CD4-positive, alpha-beta T cell treated with Interleukin-1 beta for 1 hour (primary cell): ENCODE results near the gene ACOT13.
"Not testable (repeated sequence)": the region's sequence is repeated elsewhere in the genome, so short reads cannot be mapped to it uniquely, and the experiment has no call there.

ENCODE experiments used
- DNase-seq, 2 donors: peaks; one replicate each; pipeline ENCODE4 v3.0.0-alpha.2; 2020 to 2022

ACOT13 gene

DNA sequence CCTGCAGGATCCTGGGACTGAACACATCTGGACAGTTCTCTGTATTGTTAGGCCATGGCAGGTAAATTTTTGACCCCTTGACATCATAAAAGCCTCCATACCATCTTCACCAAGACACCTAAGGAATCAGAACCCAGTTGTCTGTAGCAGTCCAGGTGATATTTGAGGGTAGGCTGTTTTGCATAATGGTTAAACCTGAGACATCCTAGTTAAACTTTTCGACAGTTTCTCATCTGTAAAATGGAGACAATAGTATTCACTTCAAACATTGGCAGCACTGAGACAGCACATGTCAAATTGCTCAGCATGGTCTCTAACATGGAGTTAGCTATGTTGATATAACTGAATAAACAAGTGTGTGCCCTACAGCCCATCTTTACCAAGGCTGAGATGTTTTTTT, 27.3 kb downstream of the ACOT13 start:
- DNase-seq: no peak

DNA sequence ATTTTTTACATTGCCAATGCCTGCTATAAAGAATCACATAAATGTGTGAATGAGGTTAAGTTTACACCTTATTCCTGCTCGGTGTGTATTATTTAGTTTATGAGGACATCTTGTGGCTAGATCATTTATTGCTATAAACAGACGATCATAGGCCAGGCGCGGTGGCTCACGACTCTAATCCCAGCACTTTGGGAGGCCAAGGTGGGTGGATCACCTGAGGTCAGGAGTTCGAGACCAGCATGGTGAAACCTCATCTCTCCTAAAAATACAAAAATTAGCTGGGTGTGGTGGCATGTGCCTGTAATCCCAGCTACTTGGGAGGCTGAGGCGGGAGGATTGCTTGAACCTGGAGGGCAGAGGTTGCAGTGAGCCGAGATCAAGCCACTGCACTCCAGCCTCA, 28.8 kb downstream of the ACOT13 start:
- DNase-seq: peak; percentile 34 to 69

DNA sequence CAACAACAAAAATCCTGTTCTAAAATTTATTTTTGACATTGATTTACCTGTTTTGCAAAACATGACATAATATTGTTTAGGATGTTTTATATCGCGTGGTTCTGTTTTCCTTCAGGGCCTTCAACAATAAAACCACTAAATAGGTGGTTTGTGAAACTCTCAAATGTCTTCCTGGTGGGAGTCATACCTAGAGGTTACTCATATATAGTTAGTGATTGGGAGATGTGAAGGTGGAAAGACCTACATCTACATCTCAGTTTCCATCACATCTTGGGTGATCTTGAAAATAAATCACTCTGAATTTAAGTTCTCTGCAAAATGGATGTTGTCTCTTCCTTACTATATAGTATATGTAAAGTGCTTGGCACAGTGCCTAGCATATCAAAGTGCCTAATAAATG, 29.2 kb downstream of the ACOT13 start:
- DNase-seq: no peak

DNA sequence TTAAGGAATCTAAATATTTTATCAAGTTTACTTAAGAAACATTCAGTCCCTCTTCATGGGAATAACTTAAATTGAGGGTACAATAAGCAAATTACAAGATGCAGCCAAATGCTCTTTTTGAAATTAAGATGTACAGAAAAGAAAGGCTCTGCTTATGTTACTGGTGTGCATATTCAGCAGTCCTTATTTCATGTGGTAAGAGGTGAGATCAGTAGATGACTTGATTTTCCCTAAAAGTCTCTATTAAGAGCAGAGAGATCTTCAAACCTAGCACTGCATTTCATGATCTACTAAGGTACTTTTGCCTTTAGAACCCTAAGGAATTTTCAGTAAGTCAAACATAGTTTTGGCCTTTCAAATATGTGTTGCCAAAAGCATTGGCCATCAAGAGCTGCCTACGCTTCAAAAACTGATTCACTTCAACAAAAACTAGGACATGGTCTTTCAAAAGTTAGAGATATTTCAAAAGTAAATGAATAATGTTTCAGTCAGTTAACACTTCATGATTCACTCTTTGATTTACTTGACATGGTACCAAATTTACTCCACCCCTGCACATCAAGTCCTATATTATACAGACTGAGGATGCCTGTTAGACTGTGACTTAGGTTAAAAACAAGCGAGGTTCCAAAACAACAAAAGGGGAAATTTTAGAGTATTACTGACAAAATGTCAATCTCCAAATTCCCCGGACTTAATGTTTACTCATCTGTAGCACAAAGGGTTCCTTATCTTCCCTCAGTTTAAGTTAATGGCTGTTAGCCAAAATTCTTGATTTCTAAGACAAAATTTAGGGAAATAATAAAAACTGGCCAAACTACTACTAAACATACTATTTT, 32.9 kb downstream of the ACOT13 start:
- DNase-seq: no peak

DNA sequence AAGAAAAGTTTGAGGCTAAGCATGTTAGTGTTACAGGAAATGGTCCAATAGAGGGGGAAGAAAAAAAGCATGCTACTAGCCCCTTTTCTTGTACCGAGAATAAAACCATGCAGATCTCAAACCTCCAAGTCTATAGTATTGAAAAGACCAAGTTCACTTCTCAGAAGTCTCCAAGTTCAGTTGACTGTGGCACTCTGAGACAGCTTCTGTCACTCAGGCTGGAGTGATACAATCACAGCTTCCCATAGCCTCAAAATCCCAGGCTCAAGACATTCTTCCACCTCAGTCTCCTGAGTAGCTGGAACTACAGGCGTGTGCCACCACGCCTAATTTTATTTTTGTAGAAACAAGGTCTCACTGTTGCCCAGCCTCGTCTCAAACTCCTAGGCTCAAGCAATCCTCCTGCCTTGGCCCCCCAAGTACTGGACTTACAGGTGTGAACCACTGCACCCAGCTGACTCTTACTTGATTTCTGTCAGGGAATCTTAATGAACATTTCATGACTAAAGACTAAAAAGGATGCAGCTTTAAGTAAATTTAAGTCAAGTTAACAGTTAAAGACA, 35.9 kb downstream of the ACOT13 start:
- DNase-seq: no peak

DNA sequence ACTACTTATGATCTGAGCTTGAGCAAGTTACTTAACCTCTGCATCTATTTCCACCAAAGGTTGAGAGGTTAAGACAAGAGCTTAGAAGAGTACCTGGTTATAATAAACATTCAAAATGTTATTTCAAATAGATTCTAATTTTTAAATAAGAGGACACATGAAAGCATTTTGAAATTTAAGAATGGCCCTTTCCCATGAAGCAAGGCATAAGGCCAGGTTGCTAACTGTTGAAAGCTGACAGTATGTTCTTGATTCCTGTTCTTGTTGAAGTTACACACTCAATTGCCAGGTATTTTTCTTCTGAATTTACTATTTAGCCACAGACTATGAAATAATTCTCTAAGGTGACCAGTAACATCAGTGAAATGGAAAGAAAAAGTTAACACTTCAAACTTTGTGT, 37.6 kb downstream of the ACOT13 start:
- DNase-seq: no peak

DNA sequence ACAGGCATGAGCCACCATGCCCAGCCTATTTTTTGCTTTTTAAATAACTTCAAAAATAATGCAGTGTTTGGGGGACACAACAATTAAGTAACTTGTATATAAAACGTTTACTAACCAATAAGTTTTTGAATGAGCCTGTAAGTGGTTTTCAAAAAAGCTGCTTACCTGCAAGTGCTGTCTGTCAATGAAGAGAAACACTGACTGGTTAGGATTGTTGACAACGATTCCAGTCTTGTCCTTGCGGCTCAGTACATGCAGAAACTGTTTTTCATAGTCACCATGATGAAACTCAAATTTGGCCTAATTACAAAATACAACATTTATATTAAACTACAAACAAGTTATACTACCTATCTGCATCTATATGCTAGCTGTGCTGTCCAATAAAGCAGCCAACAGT, 41.7 kb downstream of the ACOT13 start:
- no peak for DNase-seq

DNA sequence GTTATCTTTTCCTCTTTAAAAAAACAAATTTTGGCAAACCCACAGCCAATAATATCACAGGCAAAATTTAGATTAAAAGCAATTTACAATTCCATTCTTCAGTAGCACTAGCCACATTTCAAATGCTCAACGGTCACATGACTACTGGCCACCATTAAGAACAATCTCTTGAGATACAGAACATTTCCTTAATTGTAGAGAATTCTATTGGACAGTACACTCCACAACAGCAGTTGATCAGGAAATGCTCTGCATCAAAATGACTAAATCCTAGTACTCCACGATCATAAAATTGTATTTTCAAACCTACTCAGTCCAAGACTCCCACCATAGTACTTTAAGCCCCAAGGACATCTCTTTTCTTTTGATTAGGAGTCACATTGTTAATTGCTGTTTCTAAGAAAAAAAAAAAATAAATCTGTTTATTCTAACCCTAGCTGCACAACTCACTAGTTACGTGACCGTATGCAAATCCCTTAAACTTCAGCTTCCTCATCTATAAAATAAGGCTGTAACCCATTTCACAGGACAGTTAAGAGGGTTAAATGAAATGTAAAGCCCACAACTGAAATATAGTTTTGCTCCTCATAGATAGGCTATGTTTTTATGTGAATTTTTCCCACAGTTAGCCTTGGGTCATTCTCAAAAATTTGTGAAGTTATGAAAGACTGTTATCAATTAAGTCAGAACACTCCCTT, 42.3 kb downstream of the ACOT13 start:
- no peak for DNase-seq

DNA sequence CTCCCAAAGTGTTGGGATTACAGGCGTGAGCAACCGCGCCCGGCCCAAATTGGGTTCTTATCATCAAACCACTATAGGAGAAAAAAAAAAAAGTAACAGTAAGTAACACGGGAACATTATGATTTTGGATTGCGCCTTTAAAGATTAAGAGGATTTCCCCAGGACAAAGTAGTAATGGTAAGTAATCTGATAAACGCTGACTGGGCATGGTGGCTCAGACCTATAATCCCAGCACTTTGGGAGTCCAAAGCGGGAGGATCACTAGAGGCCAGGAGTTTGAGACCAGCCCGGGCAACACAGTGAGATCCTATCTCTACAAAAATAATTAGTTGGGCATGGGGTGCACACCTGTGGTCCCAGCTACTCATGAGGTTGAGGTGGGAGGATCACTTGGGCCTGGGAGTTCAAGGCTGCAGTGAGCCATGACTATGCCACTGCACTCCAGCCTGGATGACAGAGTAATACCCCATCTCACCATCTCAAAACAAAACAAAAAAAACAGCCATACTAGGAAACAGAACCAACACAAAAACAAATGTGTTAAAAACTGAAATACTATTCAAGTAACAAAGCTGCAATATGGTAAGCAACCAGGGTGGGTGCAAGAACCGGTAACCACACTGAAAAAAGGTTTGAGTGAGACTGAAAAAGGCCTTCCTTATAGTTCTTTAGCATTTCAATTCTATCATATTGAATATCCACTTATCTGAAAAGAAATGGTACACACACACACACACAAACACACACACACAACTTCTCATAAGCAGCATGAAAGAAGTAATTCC, 43.8 kb downstream of the ACOT13 start:
- no peak for DNase-seq

DNA sequence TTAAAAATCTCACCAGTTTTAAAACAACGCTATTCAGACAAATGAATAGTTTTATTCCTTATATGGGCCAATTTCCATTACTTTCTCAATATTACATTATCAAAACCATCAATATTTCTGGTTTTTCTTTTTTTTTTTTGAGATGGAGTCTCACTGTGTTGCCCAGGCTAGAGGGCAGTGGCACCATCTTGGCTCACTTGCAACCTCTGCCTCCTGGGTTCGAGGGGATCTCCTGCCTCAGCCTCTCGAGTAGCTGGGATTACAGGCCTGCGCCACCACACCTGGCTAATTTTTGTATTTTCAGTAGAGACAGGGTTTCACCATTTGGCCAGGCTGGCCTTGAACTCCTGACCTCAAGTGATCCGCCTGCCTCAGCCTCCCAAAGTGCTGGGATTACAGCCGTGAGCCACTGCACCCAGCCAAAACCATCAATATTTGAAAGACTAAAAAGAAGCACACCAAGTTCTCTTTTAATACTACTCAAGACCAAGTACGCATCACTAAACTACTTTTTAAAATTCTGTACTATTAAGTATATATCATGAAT, 49.8 kb downstream of the ACOT13 start:
- DNase-seq: not testable (repeated sequence)

DNA sequence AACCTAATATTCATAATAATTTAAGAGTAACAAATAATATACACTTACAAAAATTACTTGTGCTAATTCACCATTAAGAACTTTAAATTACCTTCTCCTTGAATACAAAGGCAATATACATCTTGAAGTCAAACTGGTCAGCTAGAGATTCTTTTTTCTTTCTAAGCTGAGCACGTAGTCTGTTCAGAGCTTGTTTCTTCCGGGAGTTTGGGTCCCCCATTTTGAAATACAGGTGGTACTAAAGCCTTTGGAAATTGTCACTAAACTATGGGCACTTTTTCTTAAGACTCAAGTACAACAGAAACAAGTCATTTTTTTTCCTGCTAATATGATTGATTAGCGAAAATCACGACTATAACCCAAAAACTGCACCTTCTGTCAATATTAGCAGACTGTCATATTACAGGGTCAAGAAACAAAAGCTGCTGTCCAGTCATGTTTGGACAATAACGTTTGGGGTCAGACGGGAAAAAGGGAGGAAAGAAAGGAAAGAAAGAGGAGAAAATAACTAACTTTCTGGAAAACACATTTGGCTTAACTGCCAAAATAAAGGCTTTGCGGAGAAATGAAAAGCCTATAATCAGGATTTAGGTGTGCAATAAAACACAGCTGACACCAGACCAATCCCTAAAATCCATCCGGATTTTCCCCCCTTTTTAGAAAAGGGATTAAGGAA, 51.7 kb downstream of the ACOT13 start:
- peak in 1 of 2 donors; percentile 32 for DNase-seq

DNA sequence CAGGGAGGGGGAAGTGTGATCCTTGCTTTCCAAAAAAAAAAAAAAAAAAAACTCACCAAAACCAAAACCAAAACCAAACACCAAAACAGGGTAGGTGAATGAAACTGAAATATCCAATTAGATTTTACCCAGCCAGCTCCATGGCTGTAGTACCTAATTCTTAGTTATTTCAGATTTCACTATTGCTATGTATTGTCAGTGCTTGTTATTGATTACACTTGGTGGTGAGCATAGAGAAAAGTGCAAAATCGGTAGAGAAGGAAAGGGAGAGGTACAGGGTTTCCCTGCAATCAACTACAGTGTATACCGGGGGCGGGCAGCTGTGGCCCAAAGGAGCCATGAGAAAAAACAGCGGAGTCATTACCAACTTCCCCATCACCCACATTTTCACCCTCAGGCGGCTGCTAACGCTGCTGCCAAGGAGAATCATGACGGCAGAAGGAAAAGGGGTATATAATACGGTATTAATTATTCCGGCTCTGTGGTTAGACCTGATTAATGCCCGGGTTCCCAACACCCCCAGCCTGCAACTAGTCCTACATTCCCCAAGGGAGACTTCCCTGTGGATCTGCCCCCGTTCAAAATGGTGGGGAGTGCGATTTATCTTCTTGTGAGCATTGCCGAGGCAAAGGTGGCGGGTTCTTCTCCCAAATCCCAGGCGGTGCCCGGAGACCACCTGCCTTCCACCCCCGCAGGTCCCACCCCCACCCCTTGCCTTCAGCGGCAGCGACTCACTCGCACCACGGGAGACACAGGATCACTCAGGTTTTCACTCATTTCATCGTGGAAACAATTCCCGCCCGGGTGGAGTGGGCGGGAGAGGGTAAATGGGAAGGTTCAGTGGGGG, 52.5 kb downstream of the ACOT13 start, which contains the start of gene C6orf62:
Gene C6orf62 (minus strand): TSS at position 30 of the 847 bp plus-strand sequence. CDS start 486 bp downstream, outside the sequence.
- peak; percentile 44 to 54 for DNase-seq

DNA sequence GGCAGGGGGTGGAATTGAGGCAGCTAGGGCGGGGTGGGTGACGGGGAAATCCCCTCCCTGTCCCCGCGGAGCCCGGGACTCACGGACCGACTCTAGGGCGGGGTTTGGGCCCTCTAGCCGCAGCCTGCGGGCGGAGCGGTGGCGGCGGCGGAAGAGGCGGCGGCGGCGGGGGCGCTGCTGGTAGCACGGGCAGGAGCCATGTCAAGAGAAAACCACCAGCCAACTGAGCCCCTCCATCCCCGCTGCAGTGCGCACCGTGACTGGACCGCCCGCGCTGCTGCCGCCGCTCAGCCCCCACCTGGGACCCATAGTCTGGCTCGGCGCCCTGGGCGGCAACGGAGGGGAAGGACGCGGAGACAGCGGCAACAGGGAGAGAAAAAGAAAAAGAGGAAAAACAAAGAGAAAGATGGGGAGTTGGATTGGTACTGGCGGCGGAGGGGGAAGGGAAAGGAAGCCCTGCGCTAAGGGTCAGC, 53.3 kb downstream of the ACOT13 start:
- DNase-seq: peak; percentile 86 to 87

DNA sequence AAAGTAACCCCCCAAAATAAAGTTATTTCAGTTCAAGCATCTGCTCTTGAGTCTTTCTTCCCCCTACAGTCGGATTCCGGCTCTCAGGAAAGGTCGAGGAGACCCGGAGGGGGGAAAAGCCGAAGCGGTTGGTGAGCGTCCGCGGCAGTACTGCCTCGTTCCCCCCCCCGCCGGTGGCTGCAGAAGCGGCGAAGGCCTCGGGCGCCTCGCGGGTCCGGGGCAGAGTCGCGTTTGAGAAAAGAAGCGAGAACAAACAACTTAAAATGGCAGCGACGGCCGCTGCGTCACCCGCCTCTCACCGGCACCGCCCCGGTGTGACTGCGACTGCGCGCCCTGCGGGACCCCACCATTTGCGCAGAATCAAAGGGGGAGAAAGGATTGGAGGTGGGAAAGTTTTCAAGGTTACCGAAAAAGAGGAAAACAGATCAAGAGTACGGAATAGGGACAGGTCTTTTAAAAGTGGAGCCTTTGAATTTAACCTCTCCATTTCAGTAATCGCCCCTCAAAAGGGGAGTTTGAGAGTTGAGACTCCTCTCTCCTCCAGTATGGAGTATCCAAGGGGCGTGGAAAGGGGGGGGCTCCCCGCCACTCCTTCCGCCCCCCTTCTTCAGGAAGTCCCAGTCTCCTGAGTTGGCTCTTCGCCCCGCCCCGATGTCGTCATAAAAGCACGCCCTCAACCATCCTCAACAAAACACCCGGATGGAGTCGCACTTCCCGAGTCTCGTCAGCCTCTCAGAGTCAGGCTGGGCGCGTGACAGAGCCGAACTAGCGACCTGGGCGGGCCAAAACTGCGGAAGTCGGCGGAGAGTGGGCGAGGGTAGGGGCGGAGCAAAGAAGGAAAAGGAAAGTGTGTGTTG, 54.0 kb downstream of the ACOT13 start:
- peak; percentile 100 for DNase-seq

DNA sequence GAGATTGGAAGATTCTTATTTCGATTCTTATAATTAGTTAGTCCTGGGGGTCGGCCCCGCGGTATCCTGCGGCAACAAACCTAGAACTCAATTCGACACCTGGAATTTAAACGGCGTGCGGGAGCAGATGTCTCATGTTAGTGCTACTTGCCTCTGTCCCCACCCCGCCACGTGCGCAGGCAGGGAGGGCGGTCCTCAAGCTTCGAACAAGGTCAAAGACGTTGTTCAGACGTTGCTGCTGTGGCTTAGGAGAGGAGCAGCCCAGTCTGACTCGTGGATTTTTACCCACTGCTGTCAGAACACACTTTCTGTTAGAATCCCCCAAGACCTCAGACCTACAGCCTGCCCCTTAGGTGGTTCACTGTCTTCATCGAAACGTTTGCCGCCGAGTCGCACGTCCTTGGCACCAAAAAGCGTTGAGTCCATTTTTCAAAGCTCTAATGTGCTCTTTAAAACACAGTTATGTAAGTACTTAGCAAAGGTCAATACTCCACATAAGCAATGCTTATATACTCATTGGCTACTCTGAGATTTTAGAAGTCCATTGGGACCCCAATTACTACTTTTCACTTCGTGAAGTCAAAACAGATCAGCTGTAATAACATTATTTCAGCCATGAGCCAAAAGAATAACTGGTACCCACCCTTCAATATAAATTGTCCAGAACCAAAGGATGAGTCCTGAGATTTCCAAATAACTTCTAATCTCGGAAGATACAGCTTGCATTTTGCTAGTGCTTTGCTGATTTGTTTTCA, 54.8 kb downstream of the ACOT13 start:
- peak in 1 of 2 donors; percentile 89 for DNase-seq

DNA sequence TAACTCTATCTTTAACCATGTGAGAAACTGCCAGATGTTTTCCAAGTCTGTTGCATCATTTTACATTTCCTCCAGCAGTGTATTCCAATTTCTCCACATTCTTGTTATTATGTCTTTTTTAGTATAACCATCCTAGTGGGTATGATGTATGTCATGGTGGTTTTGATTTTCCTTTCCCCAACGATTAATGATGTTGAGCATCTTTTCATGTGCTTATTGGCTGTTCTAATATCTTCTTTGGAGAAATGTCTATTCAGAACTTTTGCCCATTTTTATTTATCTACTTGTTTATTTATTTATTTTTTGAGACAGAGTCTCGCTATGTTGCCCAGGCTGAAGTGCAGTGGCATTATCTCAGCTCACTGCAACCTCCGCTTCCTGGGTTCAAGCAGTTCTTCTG, 56.4 kb downstream of the ACOT13 start:
- DNase-seq: no peak

DNA sequence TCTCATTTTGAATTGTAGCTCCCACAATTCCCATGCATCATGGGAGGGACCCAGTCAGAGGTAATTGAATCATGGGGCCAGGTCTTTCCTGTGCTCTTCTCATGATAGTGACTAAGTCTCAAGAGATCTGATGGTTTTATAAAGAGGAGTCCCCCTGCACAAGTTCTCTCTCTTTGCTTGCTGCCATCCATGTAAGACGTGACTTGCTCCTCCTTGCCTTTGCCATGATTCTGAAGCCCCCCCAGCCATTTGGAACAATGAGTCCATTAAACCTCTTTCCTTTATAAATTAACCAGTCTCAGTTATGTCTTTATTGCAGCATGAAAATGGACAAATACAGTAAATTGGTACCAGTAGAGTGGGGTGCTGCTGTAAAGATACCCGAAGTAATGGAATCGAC, 63.8 kb downstream of the ACOT13 start:
- not testable (repeated sequence) for DNase-seq

DNA sequence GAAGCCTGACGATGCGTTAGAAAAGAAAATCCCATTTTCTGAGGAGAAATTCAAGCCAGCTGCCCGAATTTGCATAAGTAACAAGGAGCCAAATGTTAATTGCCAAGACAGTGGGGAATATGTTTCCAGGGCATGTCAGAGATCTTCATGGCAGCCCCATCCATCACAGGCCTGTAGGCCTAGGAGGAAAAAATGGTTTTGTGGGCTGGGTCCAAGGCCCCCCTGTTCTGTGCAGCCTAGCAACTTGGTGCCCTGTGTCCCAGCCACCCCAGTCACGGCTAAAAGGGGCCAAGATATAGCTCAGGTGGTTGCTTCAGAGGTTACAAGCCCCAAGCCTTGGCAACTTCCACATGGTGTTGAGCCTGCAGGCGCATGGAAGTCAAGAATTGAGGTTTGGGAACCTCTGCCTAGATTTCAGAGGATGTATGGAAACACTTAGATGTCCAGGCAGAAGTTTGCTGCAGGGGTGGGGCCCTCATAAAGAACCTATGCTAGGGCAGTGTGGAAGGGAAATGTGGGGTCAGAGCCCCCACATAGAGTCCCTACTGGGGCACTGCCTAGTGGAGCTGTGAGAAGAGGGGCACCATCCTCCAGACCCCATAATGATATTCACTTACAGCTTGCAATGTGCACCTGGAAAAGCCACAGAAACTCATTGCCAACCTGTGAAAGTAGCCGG, 64.7 kb downstream of the ACOT13 start:
- not testable (repeated sequence) for DNase-seq

DNA sequence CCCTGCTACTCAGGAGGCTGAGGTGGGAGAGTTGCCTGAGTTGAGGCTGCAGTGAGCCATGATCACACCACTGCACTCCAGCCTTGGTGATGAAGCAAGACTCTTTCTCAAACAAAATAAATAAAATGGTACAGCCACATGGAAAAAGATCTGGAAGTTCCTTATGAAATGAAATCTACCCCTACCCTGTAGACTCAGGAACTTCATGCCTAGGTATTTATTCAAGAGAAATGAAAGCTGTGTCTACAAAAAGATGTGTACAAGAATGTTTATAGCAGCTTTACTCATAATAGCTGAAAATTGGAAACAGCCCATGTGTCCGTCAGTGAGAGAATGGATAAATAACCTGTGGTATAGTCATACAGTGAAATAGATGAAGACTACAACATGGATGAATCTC, 67.3 kb downstream of the ACOT13 start:
- DNase-seq: no peak
